NCI-H2029 treated with DMSO at 0.1 percent for 48 hours (cell line): ENCODE measurements around the gene OST4.
"Not testable (repeated sequence)": the region's sequence is repeated elsewhere in the genome, so short reads cannot be mapped to it uniquely, and the experiment has no call there.

Experiments
- DNase-seq: peaks from one replicate; lab custom pipeline; 2025; lab: John Stamatoyannopoulos, UW

OST4 gene

DNA sequence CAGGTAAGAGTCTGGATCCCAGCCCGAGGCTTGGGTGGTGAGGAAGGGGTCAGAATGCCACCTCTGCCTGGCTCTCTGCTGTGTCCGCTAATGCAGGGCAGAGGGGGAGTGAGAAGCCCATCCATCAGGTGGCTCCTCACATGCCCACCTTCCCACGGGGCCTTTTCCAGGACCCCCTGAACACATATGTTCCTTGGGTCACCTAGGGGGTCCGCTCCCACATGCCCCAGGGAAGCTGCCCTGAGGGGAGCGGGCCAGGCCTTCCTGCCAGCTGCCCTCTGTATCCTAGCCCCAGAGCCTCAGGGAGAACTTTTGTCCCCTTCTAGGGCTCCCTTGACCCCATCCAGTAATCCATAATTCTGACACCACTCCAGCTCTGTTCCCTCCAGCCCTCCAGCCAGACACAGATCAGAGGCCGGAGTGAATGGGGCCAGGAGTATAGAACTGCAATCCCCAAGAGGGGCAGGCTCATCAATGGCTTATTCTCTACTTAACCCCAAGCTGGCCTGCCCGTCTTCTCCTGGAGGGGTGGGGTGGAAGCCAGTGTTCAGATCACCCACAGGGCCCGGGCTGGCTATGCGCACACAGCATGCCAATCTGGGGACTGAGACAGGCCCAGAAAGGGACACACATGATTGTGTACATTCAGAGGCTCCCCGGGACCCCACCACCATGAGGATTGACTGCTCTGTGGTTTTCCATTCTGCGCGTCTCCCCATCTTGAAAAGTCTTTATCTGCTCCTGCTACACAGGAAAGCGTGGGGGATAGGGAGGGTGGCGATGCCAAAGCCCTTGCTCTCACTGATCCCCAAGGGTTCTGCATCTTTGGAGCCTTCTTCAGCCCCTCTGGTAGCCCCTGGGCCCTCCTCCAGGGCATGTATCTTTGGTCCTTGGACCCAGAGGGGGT lies 8.0 kb upstream of the OST4 start:
- no peak for DNase-seq

DNA sequence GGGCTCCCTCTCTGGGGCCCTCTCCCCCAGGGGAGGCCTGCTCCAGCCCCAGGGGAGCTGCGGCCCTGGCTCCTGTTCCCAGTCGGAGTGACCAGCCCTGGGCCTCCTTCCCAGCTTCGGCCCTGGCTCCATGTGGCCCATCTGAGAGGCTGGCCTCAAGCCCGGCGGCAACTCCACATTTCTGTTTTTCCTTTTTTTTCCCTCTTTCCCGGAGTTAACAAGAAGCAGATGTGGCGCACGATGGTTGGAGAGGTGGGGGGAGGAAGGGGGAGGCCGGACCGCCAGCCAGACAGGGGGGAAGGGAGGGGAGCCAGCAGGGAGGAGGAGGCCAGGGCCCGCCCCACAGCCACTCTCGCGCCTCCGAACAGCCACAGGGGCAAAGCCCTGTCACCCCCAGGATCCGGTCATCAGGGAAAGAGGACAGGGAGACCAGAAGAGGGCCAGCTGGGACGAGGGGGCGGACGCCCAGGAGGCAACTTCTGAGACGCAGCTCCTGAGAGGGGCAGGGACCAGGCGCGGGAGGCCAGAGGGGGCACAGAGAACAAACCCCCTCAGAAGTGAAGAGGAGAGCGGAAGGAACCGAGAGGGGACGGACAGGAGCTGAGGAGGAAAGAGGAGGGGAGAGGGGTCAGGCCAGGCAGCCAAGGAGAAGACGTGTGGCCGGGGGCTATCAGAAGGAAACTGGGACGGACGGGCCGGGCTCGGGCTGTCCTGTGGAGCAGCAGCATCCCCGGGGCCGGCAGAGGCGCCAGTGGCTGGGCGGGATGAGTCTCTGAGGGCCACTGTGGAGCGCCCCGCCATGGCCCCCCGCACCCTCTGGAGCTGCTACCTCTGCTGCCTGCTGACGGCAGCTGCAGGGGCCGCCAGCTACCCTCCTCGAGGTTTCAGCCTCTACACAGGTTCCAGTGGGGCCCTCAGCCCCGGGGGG lies 7.1 kb upstream of the OST4 start, which contains the start of gene EMILIN1:
EMILIN1 (plus strand) TSS at position 349 of the 928 bp plus-strand sequence; CDS start at position 800, 451 bp downstream.
- DNase-seq = no peak

DNA sequence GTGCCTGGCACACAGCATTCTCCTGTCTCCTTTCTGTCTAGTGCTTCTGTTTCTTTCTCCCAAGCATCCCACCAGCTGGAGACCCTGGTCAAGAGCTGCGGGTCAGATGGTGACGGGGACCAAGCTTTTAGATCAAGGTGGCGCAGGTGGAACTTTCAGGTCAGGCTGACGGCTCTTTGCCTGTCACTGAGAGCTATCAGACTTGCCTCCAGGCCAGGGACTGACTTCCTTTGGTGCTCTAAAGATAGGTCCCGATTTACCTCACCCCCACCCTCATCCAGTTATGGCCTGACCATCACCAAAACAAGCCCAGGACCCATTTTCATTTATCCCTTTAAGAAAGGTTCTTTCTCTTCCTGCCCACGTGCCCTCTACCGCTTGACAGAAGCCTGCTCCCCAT lies 5.8 kb upstream of the OST4 start:
- DNase-seq = no peak

DNA sequence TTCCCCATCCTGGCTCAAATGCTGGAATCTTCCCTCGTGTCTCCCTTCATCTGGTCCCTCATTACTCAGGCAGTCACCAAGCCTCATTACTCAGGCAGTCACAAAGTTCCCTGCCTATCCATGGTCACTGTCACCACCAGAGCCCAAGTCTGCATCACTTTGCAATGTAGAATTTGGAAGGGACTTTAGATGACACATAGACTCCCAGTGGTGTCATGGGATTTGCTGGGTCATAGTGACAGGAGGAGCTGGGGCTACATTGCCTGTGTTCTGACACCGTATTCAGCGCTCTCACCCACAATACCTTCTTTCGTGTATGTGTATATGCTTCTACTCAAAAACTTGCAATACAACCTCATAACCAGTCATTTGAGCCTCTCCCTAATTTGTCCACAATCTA lies 4.9 kb upstream of the OST4 start:
- DNase-seq = no peak

DNA sequence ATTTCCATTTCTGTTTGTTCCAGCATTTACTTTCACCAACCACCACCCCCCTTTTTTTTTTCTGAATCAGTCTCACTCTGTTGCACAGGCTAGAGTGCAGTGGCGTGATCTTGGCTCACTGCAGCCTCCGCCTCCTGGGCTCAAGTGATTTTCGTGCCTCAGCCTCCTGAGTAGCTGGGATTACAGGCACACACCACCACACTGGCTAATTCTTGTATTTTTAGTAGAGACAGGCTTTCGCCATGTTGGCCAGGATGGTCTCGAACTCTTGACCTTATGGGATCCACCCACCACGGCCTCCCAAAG lies 4.1 kb upstream of the OST4 start:
- DNase-seq = not testable (repeated sequence)

DNA sequence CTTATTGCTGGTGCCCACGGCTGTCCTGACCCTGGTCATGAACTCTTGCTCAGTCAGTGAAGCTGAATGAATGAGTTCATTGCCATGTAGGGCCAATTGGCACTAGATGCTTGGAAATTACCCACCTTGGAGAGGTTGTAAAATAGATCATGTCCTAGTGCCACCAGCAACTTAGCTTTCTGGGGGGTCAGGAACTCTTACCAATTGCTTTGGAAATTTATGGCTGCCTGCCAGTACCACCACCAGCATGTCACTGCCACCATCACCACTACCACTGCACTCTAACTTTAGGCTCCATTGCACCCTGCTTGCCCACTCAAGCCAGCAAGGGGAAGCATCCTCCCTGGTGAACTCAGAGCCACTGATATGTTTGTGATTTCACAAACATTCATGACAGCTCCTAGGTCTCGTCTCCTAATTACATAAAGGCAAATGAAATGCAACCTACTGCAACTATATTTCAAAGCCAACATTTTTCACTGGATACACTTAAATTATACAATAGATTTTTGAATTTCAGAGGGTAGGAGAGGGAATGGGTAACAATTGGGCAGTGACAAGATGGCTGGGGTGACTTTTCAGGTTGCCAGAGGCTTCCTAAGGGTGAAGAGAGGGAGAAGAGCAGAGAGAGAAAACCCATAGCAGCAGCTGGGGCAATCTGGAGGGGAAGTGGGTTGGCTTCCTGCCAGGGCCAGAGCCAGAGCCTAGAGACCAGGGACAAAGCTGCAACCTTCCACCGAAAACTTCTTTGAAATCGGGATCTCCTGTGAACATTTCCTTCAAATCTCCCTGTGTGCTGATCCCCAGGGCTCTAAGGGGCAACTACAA lies 3.5 kb upstream of the OST4 start:
- no peak for DNase-seq

DNA sequence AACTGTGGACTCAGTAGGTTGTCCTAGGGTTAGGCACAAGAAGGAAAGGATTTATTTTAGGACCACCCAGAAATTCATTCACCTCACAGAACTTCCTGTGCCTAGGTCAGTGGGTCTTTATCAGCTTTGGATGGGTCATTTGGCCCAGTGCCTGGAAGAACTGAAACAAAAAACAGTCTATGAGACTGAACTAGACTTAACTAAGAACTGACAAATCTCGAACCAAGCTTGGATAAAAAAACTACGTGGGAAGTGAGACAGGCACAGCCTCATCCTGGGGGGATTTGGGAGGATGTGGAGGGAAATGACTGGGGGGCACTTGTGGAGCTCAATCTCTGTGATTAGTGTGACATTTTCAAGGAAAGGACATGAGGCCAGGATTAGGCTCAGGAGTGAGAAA lies 2.3 kb upstream of the OST4 start:
- DNase-seq = no peak

DNA sequence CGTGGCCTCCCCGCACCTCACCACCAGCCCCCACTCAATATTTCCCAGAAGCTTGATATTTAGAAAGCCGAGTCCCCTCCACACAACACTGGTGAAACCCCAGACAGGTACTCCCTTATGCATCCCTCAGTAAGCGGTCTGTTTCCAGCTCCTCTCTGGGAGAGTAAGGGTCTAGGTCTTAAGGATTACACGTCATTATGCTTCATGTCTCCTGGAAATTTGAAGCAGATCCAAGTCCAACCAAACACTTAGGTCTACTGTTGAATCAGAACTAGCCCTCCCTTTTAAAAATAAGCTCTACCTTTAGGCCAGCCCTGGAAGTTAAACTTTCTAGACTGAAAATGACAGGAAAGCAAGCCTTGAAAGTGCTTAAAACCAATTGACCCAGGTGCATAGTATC lies 1.5 kb upstream of the OST4 start:
- no peak for DNase-seq

DNA sequence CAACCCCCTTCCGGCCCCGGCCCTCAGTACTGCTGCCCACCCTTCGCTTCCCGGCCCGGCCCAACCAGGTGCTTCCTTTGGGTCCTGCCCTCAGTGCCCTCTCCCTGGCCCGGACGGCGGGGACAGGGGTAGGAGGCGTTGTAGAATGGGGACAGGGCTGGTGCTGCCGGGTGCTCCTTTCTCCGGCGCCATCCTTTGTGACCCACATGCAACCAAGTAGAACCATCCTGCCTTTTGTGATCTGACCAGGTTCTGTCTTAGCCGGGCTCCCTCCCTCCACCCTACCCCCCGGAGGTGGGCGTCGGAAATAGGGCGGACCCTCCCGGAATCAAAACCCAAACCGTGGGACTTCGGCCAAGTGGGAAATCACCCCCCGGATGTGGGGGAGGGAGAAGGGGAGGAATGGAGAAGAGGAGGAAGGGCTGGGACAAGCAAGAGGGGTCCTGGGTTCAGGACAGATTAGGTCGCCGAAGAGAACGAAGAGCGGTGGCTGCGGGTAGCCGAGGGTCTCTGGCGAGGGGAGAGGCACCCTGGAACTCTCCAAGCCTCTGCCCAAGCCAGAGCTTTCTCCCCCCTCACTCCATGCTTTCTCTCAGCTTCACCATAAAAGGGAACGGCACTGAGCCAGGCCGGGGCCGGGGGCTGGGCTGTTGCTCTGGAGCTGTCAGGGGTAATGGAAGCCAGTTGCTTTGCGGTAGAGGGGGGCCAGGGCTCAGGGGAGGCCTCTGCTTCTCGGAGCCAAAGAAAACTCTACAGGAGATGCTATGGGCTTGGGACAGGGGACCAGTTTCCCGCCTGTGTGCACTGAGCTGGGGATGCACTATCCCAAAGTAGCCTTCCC lies 756 bp upstream of the OST4 start:
- no peak for DNase-seq

DNA sequence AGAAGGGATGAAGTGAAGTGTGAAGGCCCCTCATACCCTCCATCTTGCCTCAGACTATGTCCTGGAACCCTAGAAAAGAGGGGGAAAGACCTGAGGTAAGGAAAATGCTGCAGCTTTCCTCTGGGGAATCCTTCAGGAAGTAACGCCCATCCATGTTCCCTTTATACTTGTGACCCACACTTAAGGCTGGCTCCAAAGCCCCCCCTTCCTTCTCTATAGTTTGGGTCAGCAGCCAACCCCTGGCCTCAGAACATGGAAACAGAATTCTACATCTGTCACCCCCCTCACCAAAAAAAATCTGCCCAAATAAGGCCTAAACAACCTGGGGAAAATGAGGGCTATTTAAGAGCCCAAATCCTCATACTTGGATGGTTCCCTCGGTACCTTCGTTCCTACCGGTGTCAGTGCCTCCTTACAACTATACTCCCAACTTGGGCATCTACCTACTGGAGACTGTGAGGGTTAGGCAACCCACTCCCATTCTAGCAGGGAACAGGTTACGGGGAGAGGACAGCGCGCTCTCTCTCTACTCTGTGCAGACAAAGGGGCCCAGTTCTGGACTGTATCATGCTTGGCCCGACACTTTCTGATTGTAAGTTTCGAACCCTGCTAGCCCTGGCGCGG lies 689 bp downstream of the OST4 start:
- DNase-seq = no peak

DNA sequence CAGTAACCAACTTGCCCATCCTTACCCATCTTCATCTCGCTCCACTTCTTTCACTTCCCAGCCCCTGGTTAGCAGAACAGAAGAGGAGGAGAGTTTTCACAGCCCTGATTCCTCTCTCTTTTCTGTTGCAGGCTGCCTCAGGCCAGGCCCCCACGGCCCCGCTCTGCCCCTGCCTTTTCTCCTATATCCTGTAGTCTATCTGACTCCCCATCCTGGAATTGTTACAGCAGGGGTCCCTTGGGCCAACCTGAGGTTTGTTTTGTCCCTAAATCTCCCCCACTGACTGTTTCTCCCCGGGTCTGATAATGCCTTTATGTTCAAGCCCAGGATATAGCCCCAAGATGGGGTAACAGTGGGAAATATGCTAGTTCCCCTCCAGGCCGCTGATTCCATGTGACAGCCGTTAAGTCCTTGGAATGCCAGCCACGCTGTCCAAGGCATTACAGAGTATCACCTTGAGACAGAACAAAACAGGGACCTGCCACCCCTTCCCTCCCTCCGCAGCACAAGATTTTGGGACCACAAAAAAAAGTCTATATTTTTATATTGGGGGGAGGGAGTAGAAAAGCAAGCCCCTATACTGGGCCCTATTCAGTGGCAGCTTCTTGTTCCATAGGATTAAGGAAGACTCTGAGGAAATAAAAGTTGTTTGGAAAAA lies 1.4 kb downstream of the OST4 start:
- DNase-seq = no peak

DNA sequence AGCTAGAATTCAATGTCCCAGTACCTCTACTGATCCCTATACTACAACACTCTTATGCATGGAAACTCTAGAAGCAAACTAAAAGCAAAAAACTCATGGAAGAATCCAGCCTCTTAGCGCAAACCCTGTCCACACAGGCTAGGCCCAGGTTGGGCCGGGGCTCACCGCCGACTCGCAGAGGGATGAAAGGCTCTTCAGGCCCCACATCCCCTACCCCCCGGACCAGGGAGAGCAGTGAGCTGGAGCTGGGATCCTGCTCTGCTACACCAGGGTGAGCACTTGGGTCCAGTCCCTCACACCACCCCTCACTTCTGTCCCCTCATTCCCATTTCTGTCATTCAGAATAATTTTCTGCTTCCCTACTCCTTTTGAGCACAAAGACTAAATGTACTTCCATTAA lies 2.0 kb downstream of the OST4 start:
- DNase-seq = no peak

DNA sequence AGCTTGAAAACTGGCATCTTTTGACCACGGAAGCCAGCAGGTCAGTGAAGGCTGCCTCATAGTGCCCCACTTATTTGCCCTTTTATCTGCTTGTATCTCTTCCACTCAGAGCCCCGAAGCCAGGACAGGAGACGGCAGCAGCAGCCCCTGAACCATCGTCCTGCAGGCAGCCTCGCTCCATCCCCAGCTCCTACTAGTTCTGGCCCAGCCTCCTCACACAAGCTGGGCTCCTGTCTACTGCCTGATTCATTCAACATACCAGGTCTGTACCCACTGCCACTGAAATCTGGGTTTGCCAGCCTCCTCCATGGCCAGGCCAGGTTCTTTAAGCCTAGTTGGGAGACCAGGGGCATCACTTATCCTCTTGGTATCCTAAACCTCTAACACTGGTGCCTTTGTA lies 4.1 kb downstream of the OST4 start:
- no peak for DNase-seq

DNA sequence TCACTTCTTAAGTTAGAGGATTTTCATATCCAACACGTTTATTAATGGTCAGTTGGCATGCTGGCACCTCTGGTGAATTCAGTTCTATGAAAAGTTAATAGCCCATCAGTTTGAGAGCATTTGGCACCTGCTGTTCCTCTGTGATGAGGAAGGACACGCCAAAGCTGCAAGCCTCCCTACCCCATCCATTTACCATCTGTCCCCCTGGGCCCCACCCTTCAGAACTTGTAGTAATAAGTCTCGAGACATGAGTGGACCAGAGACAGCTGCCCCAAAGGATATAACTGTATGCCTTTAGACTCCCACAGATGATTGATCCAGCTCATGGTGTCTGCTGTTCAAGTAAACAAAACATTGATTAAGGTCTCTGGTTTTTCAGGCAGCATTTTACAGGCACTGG lies 6.3 kb downstream of the OST4 start:
- DNase-seq = no peak

DNA sequence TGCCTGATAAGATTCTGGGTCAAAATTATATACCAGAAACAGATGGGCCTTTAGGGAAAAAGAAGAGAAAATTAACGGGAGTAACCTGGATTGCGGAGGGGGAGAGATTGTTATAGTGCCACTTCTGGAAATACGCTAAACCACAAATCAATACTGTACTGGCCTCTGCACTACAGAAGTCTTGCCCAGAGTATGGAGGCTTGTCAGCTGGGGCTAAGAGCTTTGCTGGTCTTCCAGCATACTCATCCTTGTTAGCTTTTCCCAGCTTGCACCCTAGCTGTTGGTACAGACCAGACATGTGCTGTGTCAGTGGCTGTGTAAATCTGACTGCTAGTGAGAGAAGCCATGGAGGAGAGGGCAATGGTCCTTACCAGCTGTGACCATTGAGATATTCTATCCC lies 11.1 kb downstream of the OST4 start:
- no peak for DNase-seq

DNA sequence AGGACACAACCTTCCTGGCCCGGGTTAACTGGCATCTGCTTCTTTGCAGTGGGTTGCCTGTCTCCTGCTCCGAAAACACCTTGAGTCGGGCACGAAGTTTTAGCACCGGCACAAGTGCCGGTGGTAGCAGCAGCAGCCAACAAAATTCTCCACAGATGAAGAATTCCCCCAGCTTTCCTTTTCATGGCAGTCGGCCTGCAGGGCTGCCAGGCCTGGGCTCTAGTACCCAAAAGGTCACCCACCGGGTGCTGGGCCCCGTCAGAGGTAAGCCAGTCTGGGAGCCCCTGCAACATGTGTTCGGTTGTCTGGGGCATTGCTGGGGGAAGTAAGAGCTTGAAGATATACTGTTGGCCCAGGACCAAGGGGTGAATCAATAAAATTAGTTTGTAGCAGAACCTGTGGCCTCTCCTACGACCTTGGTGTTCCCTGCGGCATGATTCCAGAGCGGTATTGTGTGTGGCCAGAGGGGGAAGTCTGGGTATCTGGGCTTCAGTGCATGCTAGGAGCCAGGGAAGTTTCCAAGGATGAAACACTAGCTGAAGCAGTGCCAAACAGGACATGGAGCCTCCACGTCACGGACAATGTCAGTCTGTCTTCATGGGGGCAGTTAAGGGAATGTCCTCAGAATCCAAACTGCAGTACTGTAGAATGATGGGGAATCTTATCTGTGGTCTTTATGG lies 12.2 kb downstream of the OST4 start:
- no peak for DNase-seq

DNA sequence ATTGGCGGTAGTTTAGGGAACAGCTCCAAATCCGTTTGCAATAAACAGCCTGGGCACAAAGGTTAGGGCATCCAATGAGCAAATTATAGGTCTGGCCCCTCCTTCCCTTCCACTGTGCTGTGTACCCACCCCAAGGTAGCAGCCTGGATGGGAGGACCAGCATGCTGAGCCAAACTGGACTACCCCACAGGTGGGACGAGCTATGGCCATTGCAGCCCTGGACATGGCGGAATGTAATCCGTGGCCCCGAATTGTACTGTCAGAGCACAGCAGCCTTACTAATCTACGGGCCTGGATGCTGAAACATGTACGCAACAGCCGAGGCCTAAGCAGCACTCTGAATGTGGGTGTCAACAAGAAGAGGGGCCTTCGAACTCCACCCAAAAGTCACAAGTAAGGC lies 13.2 kb downstream of the OST4 start:
- DNase-seq = no peak

DNA sequence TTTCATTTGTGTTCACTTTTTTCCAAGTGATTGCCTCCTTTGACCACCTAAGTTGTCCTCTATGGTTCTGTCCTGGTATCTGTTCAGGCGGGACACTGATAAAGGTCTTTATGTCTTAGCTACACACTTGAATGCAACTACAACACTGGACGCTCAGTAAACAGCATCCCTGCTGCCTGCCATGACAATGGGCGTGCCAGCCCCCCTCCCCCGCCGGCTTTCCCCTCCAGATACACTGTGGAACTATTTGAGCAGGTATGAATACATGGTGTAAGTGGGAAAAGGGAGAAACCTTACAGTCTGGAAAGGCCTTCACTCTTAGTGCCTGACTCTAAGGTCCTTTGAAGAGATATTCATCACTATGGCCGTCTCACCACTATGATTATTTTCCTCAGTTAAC lies 14.3 kb downstream of the OST4 start:
- DNase-seq = no peak

DNA sequence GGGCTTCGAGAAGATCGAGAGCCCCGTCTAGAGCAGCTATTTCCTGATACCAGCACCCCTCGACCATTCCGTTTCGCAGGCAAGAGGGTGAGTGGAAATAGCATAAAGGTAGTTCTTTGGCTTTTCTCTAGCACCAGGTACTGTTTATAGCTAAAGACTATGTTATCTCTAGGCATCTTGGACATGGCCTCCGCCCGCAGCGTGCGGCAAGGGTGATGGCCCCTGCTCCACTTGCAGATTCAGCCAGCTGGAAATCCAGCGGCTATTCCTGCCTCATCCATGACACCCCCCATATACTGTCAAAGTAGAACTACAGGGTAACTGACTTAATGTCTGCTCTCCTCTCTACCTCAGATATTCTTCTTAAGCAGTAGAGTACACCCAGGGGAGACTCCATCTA lies 16.7 kb downstream of the OST4 start:
- no peak for DNase-seq

DNA sequence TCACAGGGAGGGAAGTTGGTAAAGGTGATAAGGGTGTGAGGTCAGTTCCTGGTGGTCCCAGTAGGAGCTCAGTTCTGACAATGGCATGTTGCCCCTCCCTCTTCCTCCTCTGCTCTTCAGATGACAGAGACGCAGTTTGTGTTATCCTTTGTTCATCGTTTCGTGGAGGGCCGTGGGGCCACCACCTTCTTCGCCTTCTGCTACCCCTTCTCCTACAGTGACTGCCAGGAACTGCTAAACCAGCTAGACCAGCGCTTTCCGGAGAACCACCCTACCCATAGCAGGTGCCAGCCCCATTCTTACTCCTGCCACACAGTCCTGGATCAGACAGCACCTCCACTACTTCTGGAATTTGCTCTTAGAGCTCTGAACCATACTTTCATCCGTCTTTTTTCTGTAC lies 17.7 kb downstream of the OST4 start:
- no peak for DNase-seq
